Left ventricle myocardium inferior (tissue), 1 donor: ENCODE data around the gene SF1. TPM values are rescaled to one million over a fixed set of nuclear protein-coding genes. Genes with fewer than 3 reads are reported as not detected.

Experiments used
- DNase-seq: peaks from one replicate; pipeline ENCODE4 v3.0.0-alpha.2; 2020
- H3K27ac ChIP-seq: fragments of 200-600 bp; replicated peaks from 2 replicates; pipeline ENCODE4 v1.8.0; 2021
- H3K27me3 ChIP-seq: fragments of 200-600 bp; 2 replicates; pipeline ENCODE4 v1.8.0; 2021; ENCODE audit warnings: low read depth
- H3K36me3 ChIP-seq: fragments of 200-600 bp; 2 replicates; pipeline ENCODE4 v1.8.0; 2021
- H3K4me1 ChIP-seq: fragments of 200-600 bp; 2 replicates; pipeline ENCODE4 v1.8.0; 2021
- H3K4me3 ChIP-seq: fragments of 200-600 bp; 2 replicates; pipeline ENCODE4 v1.8.0; 2021; ENCODE audit warnings: mild to moderate bottlenecking, moderate library complexity
- H3K9me3 ChIP-seq: fragments of 200-600 bp; replicated peaks from 2 replicates; pipeline ENCODE4 v1.8.0; 2021
- CTCF ChIP-seq: fragments of 200-600 bp; IDR thresholded peaks from 2 replicates; pipeline ENCODE4 v1.8.0; 2021; ENCODE audit warnings: antibody characterized with exemption, mild to moderate bottlenecking, borderline replicate concordance
- intact Hi-C: fragments of 100-400 bp; cut with micrococcal nuclease; formaldehyde crosslinking; loops from one replicate; pipeline ENCODE4 v1.11.0; 2022
- total RNA-seq: library from RNA; stranded (reverse); fragmentation: NEBNext Ultra II Directional; extraction: Animal tissue kit (Norgen Biotek cat#: 25700); gene quantifications from one replicate; pipeline ENCODE4 v1.2.1, GENCODE V29; 2021
- donor health status: DM: no; HTN: yes; CAD: no; lungs with severe emphysema.

The SF1 gene
- total RNA-seq, 1 donor from 2014 or later, result 188 TPM

DNA sequence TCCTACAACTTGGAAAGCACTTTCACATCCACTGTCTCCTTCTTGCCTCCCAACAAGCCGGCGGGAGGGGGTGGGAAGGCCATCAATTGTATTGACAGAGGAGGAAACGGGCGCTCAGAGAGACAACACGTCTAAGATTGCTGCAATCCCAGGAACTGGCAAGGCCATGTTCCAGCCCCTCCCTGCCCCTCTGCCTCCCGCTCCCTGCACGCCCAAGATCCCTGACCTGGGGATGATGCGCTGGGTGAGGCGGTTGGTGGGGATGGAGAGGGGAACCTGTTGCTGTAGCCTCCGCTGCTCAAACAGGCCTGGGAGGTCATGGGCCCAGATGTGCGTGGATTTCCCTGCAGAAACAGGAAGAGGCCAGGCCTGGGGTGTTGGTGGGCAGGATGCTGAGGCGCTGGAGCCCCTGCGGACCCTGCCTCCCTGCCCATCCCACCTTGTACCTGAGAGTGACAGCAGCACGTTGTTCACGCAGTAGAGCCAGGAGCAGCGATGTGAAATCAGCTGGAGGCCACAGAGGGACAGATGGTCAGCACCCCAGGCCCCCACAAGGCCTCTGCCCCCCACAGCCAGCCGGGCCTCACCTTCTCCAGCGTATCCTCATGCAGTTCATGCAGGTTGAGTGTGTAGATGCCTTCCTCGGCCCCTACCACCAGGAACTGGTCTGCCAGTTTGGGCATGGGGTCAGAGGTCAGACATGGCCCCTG, 17.9 kb upstream of the SF1 start:
- no peak for DNase-seq
- Histone ChIP-seq H3K27me3 (no peaks in the 10 kb centered on the region), H3K4me1 (peaks cover 27% of the 10 kb centered on the region), H3K4me3 (no peak overlapping the region), H3K36me3 (peaks cover 24% of the 10 kb centered on the region), H3K27ac (no peak overlapping the region), H3K9me3 (no peaks in the 10 kb centered on the region)
- intact Hi-C loops, result no loop called here
- TF ChIP-seq CTCF, result no peak

DNA sequence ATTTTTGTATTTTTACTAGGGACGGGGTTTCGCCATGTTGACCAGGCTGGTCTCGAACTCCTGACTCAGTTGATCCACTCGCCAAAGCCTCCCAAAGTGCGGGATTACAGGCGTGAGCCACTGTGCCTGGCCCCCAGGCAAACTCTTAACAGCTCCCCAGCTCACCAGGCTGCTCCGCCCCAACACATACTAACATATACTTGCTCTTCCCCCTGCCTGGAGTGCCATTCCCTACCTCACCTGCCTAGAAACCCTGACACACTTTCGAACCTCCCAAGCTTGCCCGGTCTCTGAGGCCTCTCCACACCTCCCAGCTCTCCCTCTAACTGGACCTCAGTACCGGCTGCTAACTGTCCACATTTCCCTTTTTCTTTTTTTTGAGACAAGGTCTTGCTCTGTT, 16.2 kb upstream of the SF1 start:
- Histone ChIP-seq H3K27me3 (no peaks in the 10 kb centered on the region), H3K9me3 (no peaks in the 10 kb centered on the region), H3K36me3 (peaks cover 35% of the 10 kb centered on the region), H3K27ac (peak overlapping the region; percentile 68), H3K4me3 (no peak overlapping the region), H3K4me1 (peaks cover 17% of the 10 kb centered on the region)
- no peak for DNase-seq
- intact Hi-C loops, result no loop called here
- TF ChIP-seq CTCF, result no peak

DNA sequence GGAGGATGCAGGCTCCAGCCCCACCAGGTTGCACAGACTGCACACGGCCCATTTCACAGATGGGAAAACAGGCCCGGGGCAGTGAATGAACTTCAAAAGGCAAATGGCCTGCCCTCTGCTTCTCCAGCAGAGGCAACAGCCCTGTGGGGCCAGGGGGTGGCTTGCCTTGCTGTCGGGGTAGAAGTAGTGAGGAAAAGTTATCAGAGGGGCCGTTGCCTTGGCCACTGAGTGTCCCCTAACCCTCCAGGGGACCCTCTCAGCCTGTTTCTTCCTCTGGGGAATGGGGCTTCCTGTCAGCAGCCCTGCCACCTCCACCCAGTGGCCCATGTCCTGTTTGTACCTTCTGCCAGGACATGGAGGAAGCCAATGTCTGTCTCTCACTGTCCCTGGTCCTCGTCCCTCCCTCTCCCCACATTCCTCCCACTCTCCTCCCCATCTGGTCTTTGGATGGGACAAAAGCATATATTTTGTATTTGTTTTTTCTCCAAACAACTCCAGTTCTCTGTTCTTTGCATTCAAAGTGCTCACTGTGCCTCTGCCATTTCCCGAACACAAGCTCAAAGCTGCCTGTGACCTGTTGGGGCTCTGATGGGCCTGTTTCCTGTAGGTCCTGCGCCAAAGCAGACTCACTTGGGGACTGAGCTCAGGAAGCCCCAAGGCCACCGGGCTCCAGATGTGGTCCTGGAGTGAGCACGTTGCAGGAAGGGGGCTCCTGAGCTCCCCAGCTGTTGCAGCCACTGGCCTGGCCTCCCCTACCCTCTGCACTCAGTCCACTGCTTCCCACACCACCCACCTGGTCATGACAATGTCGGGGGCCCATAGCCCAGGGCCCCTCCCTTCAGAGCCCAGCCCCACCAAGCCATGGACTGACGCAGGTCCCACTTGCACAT, 15.2 kb upstream of the SF1 start:
- peaks cover 17% of the 10 kb centered on the region for H3K4me1 ChIP-seq
- intact Hi-C loops, result no loop called here
- no peaks in the 10 kb centered on the region for H3K27me3 ChIP-seq
- H3K9me3 ChIP-seq, result no peaks in the 10 kb centered on the region
- peaks cover 45% of the 10 kb centered on the region for H3K36me3 ChIP-seq
- H3K4me3 ChIP-seq, result no peak overlapping the region
- peak overlapping the region; percentile 68 for H3K27ac ChIP-seq
- TF ChIP-seq CTCF, result no peak
- DNase-seq, result no peak

DNA sequence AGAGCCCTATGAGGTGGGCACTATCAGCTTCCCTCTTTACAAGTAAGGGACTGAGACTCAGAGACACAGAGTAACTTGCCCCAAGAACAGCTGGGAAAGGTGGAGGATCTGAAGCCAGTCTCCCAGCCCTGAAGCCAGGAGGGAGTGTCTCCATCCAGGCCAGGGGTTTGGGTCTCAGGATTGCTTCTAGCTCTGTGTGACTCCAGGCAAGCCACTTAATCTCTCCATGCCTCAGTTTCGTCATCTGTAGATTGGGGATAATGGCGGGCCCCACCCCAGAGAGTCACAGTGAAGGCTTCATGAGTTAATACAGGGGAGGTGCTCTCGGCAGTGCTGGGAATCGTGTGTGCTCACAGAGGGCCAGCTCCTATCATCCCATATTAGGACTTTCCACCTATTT, 14.1 kb upstream of the SF1 start:
- peaks cover 46% of the 10 kb centered on the region for H3K36me3 ChIP-seq
- no peaks in the 10 kb centered on the region for H3K27me3 ChIP-seq
- TF ChIP-seq CTCF, result no peak
- intact Hi-C loops, result no loop called here
- peaks cover 17% of the 10 kb centered on the region for H3K4me1 ChIP-seq
- no peak for DNase-seq
- no peak overlapping the region for H3K4me3 ChIP-seq
- no peaks in the 10 kb centered on the region for H3K9me3 ChIP-seq
- H3K27ac ChIP-seq, result no peak overlapping the region

DNA sequence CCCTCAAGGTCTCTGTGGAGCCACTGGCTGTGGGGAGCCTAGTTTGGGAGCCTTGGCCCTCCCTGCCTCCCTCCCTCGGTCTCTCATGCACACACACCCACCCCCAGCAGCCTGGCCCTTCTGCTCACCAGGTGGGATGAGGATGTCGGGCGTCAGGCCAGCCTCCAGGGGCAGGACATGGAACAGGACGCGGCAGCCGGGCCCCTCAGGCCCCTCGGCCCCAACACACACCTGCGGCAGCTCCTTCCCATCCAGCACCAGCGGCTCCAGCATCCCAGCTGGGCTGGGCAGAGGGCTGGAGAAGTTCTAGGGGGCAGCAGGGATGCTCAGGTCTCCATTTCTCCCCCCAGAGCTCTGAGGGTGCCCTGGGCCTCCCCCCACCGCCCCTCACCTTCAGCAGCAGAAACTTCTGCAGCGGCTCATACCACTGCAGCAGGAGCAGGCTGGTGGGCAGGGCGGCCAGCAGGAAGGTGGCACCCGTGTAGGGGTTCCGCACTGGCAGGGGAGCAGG, 13.5 kb upstream of the SF1 start:
- intact Hi-C loops, result no loop called here
- no peak for DNase-seq
- no peak for TF ChIP-seq CTCF
- peaks cover 17% of the 10 kb centered on the region for H3K4me1 ChIP-seq
- no peaks in the 10 kb centered on the region for H3K9me3 ChIP-seq
- no peaks in the 10 kb centered on the region for H3K27me3 ChIP-seq
- no peak overlapping the region for H3K27ac ChIP-seq
- H3K36me3 ChIP-seq, result peaks cover 41% of the 10 kb centered on the region
- no peak overlapping the region for H3K4me3 ChIP-seq
